ENCODE data around the gene CRIP2. TPM values are rescaled to one million over a fixed set of nuclear protein-coding genes. Genes with fewer than 3 reads are reported as not detected.

CRIP2 gene
- polyA plus RNA-seq, 1 experiment = 19.5 TPM

GRCh38 chr14:105444859-105445258, 29.8 kb upstream of the CRIP2 start:
- ChIA-PET CTCF (interaction anchor here (0.8 kb wide), 1 partner anchor 45 kb away, joined by 3 read pairs; no protein-coding TSS in a partner anchor), POLR2A (no interaction called here)
- TF ChIP-seq, protein P1, sequence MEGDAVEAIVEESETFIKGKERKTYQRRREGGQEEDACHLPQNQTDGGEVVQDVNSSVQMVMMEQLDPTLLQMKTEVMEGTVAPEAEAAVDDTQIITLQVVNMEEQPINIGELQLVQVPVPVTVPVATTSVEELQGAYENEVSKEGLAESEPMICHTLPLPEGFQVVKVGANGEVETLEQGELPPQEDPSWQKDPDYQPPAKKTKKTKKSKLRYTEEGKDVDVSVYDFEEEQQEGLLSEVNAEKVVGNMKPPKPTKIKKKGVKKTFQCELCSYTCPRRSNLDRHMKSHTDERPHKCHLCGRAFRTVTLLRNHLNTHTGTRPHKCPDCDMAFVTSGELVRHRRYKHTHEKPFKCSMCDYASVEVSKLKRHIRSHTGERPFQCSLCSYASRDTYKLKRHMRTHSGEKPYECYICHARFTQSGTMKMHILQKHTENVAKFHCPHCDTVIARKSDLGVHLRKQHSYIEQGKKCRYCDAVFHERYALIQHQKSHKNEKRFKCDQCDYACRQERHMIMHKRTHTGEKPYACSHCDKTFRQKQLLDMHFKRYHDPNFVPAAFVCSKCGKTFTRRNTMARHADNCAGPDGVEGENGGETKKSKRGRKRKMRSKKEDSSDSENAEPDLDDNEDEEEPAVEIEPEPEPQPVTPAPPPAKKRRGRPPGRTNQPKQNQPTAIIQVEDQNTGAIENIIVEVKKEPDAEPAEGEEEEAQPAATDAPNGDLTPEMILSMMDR (IDR thresholded peaks at IDR 0.05; ENCODE audit: insufficient read depth, low read depth, low read length) = no peak

GRCh38 chr14:105445290-105445689, 29.3 kb upstream of the CRIP2 start:
- TF ChIP-seq, protein P1 (IDR thresholded peaks at IDR 0.05; ENCODE audit: insufficient read depth, low read depth, low read length) = no peak
- Histone ChIP-seq H3K36me3 (ENCODE audit: control insufficient read depth, insufficient read depth, low read length) (peaks cover 18% of the 10 kb centered on the region), H3K27me3 (ENCODE audit: control insufficient read depth, insufficient read depth, low read length) (no peaks in the 10 kb centered on the region), H3K4me3 (ENCODE audit: low read depth, low read length) (no peak overlapping the region)
- POLR2A ChIA-PET = no interaction called here
- CTCF ChIA-PET = interaction anchor here (0.8 kb wide), 1 partner anchor 44 kb away, joined by 3 read pairs; no protein-coding TSS in a partner anchor
- no peak for DNase-seq (ENCODE audit: low read depth)

More at GRCh38 chr14:105444859-105445258, 29.8 kb upstream of the CRIP2 start:
- H3K4me3 ChIP-seq (ENCODE audit: low read depth, low read length) = no peak overlapping the region
- no peak for DNase-seq (ENCODE audit: low read depth)
- H3K36me3 ChIP-seq (ENCODE audit: control insufficient read depth, insufficient read depth, low read length) = peaks cover 15% of the 10 kb centered on the region
- H3K27me3 ChIP-seq (ENCODE audit: control insufficient read depth, insufficient read depth, low read length) = no peaks in the 10 kb centered on the region

DNA sequence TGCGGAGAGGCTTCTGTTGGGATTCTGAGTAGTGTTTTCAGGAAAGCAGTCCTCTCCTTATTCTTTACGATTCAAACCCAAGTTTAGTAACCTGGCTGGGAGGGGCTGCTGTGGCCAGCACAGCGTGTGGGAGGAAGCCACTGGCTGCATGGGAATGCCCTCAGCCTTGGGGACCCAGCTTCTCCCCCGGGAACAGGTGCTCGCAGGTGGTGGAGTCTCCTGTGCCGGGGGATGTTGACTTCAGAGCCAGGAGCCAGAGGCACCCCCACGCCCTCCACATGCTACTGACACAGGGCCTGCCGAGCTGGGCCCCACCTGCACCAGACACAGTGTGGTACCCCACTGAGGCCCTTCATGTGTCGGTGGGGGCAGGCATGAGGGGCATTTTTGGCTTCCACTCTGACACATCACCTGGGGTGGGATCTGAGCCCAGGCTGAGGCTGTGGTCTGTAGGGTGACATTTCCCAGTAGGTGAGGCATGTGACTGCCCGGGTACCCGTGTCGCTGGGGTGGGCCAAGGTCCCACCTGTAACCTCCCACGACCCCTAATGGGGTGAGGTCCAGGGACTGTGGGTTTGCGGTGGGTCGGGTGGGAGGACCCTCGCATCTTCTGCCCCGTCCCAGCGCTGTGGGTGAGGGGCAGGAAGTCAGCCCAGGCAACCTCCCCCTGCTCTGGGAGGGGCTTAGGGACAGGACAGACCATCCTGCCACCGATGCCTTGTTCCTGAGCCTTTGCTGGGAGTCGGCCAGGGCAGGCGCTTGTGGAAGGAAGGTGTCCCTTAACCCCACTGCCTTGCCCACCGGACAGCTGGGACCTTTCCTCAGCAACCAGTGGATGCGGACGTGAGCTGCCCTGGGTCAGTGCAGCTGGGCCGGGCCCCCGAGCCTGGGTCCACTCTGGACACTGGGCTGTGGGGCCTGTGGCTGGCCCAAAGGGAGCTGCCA, 28.4 kb upstream of the CRIP2 start:
- Histone ChIP-seq H3K4me3 (ENCODE audit: low read depth, low read length) (no peak overlapping the region), H3K27me3 (ENCODE audit: control insufficient read depth, insufficient read depth, low read length) (no peaks in the 10 kb centered on the region), H3K36me3 (ENCODE audit: control insufficient read depth, insufficient read depth, low read length) (peaks cover 21% of the 10 kb centered on the region)
- DNase-seq (ENCODE audit: low read depth) = no peak
- CTCF ChIA-PET = interaction anchor here (1.3 kb wide), 1 partner anchor 82 kb away, joined by 3 read pairs; no protein-coding TSS in a partner anchor
- TF ChIP-seq, protein P1 (IDR thresholded peaks at IDR 0.05; ENCODE audit: insufficient read depth, low read depth, low read length) = no peak
- POLR2A ChIA-PET = no interaction called here

DNA sequence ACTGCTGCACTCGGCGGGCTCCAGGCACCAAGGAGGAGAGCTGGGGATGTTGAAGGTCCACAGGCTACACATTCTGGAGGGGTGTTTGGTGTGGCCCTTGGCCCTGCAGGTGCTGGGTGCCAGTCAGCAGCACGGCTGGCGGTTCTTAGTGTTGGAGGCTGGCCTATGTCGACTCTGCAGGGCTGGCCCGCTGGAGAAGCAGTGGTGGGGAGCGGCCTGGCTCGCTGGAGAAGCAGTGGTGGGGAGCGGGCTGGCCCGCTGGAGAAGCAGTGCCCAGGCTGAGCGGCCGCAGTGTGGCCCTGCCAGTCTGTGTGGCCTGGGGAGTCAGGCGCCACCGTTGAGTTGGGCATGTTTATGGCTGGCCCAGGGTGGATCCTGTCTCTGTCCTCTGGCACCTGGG, 27.6 kb upstream of the CRIP2 start:
- no peak for DNase-seq (ENCODE audit: low read depth)
- H3K27me3 ChIP-seq (ENCODE audit: control insufficient read depth, insufficient read depth, low read length) = no peaks in the 10 kb centered on the region
- TF ChIP-seq, protein P1 (IDR thresholded peaks at IDR 0.05; ENCODE audit: insufficient read depth, low read depth, low read length) = no peak
- POLR2A ChIA-PET = no interaction called here
- no peak overlapping the region for H3K4me3 ChIP-seq (ENCODE audit: low read depth, low read length)
- CTCF ChIA-PET = interaction anchor here (1.3 to 2.0 kb wide), 4 partner anchors 12 to 81 kb away, joined by 3 to 8 read pairs (median 5); no protein-coding TSS in a partner anchor
- H3K36me3 ChIP-seq (ENCODE audit: control insufficient read depth, insufficient read depth, low read length) = peaks cover 22% of the 10 kb centered on the region
